Prostate gland (tissue), 2 donors: ENCODE results near the gene KRTAP9-9.

Experiments used
- POLR2AphosphoS5 ChIP-seq: sonication (generic); formaldehyde crosslinking; IDR thresholded peaks from one replicate; pipeline ENCODE4 v1.6.1; 2017; ENCODE audit warnings: antibody characterized with exemption
- TF ChIP-seq, protein P1 (sequence below), 4 experiments: fragments of 200-600 bp in 2 of 4; fragments of 450-650 bp in 2 of 4; sonication (generic) in 2 of 4; IDR thresholded peaks; 1 replicate in 3 of 4; 2 replicates in 1 of 4; pipeline ENCODE4 v1.5.1; 2016 to 2019; ENCODE audit warnings: antibody characterized with exemption in 4 of 4, mild to moderate bottlenecking in 2 of 4, moderate library complexity in 2 of 4

DNA sequence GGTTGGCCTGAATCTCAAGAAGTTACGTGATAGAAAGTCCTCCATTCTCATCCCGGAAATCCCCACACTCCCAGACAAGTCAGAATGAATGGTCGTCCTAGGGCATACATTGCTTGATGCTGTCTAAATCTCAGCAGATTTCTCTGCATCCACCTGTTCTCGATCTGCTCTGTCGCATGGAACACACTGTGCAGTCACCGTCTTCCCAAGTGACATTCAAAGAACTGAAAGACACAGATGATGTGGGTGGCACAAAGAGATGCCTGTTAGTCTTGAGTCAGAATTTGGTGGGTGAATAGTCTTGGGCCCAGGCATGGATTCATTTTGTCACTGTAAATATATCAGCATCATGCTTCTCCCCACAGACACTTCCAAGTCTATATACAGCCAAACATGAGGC, 23.5 kb upstream of the KRTAP9-9 start:
- TF ChIP-seq, protein P1, sequence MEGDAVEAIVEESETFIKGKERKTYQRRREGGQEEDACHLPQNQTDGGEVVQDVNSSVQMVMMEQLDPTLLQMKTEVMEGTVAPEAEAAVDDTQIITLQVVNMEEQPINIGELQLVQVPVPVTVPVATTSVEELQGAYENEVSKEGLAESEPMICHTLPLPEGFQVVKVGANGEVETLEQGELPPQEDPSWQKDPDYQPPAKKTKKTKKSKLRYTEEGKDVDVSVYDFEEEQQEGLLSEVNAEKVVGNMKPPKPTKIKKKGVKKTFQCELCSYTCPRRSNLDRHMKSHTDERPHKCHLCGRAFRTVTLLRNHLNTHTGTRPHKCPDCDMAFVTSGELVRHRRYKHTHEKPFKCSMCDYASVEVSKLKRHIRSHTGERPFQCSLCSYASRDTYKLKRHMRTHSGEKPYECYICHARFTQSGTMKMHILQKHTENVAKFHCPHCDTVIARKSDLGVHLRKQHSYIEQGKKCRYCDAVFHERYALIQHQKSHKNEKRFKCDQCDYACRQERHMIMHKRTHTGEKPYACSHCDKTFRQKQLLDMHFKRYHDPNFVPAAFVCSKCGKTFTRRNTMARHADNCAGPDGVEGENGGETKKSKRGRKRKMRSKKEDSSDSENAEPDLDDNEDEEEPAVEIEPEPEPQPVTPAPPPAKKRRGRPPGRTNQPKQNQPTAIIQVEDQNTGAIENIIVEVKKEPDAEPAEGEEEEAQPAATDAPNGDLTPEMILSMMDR (IDR thresholded peaks at IDR 0.05), result no peak
- TF ChIP-seq POLR2AphosphoS5, result no peak
